HL-60 (cell line): Measurements from ENCODE around the gene IFT81.

Source experiments
- DNase-seq, 2 experiments: peaks; one replicate each; pipeline ENCODE4 v3.0.0-alpha.2; 2010 to 2020; ENCODE audit warnings: low read depth in 1 of 2, low spot score in 1 of 2
- H3K27ac ChIP-seq: fragments of 250-450 bp; sonication (Bioruptor Pico); replicated peaks from 2 replicates; pipeline ENCODE4 v1.5.1; 2020; ENCODE audit warnings: mild to moderate bottlenecking, moderate library complexity
- H3K27me3 ChIP-seq: fragments of 250-450 bp; sonication (Bioruptor Pico); 2 replicates; pipeline ENCODE4 v1.5.1; 2021; ENCODE audit warnings: mild to moderate bottlenecking, moderate library complexity; ENCODE audit not compliant: insufficient read depth, poor library complexity, severe bottlenecking
- H3K4me3 ChIP-seq: replicated peaks from 2 replicates; pipeline ENCODE4 v1.5.1; 2011; ENCODE audit warnings: mild to moderate bottlenecking, control low read depth, low read length; ENCODE audit not compliant: insufficient read depth
- GABPA ChIP-seq: IDR thresholded peaks from 2 replicates; pipeline ENCODE4 v1.6.1; 2012; ENCODE audit warnings: low read depth
- POLR2AphosphoS5 ChIP-seq: IDR thresholded peaks from 2 replicates; pipeline ENCODE4 v1.6.1; 2012; ENCODE audit warnings: low read depth
- SPI1 ChIP-seq: IDR thresholded peaks from 2 replicates; pipeline ENCODE4 v1.6.1; 2012; ENCODE audit warnings: low read depth, mild to moderate bottlenecking, borderline replicate concordance
- TF ChIP-seq, protein P1 (sequence below): IDR thresholded peaks from 2 replicates; pipeline ENCODE4 v1.6.1; 2012; ENCODE audit warnings: low read depth; ENCODE audit not compliant: insufficient replicate concordance
- TF ChIP-seq, protein P2 (sequence below): IDR thresholded peaks from one replicate; pipeline ENCODE4 v1.5.1; 2011; ENCODE audit warnings: low read length, control low read depth, inconsistent platforms; ENCODE audit not compliant: insufficient read depth

The IFT81 gene

DNA sequence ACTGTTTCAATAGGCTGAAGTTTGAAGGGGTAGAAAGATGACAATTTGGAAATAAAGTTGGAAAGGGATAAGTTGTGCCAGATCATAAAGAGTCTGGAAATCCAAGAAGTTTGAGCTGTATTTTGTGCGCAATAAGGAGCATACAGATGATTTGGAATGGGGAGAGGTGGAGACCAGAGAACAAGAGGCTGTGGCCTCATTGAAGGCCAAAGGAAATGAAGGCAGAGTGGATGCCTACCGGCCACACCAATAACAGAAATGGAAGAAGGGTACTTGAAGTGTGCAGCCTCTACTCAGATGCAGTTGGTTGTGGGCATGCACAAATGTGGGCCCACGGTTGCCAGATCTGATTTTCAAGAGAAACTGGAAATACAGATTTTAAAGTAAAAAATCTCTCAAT is 2.4 kb downstream of the IFT81 start:
- H3K4me3 ChIP-seq = no peak overlapping the region
- no peaks in the 10 kb centered on the region for H3K27me3 ChIP-seq
- H3K27ac ChIP-seq = no peak overlapping the region
- TF ChIP-seq, protein P1, sequence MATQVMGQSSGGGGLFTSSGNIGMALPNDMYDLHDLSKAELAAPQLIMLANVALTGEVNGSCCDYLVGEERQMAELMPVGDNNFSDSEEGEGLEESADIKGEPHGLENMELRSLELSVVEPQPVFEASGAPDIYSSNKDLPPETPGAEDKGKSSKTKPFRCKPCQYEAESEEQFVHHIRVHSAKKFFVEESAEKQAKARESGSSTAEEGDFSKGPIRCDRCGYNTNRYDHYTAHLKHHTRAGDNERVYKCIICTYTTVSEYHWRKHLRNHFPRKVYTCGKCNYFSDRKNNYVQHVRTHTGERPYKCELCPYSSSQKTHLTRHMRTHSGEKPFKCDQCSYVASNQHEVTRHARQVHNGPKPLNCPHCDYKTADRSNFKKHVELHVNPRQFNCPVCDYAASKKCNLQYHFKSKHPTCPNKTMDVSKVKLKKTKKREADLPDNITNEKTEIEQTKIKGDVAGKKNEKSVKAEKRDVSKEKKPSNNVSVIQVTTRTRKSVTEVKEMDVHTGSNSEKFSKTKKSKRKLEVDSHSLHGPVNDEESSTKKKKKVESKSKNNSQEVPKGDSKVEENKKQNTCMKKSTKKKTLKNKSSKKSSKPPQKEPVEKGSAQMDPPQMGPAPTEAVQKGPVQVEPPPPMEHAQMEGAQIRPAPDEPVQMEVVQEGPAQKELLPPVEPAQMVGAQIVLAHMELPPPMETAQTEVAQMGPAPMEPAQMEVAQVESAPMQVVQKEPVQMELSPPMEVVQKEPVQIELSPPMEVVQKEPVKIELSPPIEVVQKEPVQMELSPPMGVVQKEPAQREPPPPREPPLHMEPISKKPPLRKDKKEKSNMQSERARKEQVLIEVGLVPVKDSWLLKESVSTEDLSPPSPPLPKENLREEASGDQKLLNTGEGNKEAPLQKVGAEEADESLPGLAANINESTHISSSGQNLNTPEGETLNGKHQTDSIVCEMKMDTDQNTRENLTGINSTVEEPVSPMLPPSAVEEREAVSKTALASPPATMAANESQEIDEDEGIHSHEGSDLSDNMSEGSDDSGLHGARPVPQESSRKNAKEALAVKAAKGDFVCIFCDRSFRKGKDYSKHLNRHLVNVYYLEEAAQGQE = no peak
- TF ChIP-seq POLR2AphosphoS5 (no peak), SPI1 (no peak), GABPA (no peak)
- TF ChIP-seq, protein P2, sequence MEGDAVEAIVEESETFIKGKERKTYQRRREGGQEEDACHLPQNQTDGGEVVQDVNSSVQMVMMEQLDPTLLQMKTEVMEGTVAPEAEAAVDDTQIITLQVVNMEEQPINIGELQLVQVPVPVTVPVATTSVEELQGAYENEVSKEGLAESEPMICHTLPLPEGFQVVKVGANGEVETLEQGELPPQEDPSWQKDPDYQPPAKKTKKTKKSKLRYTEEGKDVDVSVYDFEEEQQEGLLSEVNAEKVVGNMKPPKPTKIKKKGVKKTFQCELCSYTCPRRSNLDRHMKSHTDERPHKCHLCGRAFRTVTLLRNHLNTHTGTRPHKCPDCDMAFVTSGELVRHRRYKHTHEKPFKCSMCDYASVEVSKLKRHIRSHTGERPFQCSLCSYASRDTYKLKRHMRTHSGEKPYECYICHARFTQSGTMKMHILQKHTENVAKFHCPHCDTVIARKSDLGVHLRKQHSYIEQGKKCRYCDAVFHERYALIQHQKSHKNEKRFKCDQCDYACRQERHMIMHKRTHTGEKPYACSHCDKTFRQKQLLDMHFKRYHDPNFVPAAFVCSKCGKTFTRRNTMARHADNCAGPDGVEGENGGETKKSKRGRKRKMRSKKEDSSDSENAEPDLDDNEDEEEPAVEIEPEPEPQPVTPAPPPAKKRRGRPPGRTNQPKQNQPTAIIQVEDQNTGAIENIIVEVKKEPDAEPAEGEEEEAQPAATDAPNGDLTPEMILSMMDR = no peak
- no peak for DNase-seq

DNA sequence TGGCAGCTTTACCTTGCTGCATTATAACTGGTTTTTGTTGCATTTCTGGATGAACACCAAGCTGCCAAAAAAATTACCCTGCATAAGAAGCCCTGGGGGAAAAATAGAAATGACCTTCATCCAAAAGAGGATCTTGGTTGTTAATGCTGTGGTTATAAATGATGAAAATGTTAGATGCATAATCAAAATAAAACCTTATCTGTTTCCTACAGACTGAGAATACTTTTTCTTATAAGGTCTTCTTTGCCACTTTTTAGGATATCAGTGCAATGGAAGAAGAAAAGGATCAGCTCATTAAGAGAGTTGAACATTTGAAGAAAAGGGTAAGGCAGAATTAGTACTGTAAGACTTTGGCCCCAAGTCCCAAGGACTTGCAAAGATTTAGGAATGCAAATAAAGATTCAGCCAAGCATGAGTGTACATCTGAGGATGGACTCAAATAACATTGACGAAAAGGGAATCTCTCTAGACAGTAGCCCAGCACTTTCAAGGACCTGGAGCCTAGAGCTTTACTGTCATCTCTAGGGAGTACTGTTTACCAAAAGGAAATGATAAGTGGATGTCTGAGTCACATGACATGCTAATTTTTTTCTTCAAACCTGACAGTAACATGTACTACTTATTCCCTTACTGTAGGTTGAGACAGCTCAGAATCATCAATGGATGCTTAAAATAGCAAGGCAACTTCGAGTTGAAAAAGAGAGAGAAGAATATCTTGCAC is 10.7 kb downstream of the IFT81 start:
- no peak overlapping the region for H3K27ac ChIP-seq
- TF ChIP-seq GABPA = no peak
- TF ChIP-seq, protein P2 = no peak
- no peak for TF ChIP-seq POLR2AphosphoS5
- TF ChIP-seq, protein P1 = no peak
- no peak for TF ChIP-seq SPI1
- H3K27me3 ChIP-seq = no peaks in the 10 kb centered on the region
- no peak for DNase-seq
- no peak overlapping the region for H3K4me3 ChIP-seq

DNA sequence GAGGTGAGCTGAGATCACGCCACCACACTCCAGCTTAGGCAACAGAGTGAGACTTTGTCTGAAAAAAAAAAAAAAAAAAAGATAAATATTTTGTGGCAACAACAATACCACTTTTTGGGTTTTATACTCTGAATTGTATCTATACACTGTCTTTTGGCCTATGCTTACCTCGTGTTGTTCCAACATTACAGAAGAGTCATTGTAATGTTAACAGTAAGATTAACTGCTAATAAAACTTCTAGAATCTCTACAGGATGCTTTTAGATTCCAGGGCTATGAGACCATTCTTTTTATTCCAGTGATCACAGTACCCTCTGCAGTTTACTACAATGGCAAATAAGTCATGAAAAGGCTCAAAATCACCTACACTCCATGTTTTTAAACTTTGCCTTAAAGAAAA is 11.6 kb downstream of the IFT81 start:
- TF ChIP-seq, protein P1 = no peak
- TF ChIP-seq POLR2AphosphoS5 = no peak
- TF ChIP-seq SPI1 = no peak
- TF ChIP-seq GABPA = no peak
- H3K27me3 ChIP-seq = no peaks in the 10 kb centered on the region
- H3K27ac ChIP-seq = no peak overlapping the region
- no peak overlapping the region for H3K4me3 ChIP-seq
- DNase-seq = no peak
